Immature natural killer cell (primary cell): ENCODE data around the gene FREM1. TPM values are rescaled to one million over a fixed set of nuclear protein-coding genes. Genes with fewer than 3 reads are reported as not detected.

Experiments
- DNase-seq, 3 donors: peaks; one replicate each; pipeline ENCODE4 v3.0.0; 2022; ENCODE audit warnings: mixed read lengths in 1 of 3
- H3K27ac Mint-ChIP-seq, 6 donors: one replicate each; pipeline ENCODE4 v1.8.0; 2020; ENCODE audit warnings: mixed read lengths in 6 of 6, mild to moderate bottlenecking in 5 of 6, inconsistent platforms in 4 of 6, moderate library complexity in 3 of 6
- H3K27me3 Mint-ChIP-seq, 3 donors: one replicate each; pipeline ENCODE4 v1.8.0; 2020 to 2021; ENCODE audit warnings: low read depth in 3 of 3, mild to moderate bottlenecking in 3 of 3, mixed read lengths in 3 of 3, moderate library complexity in 3 of 3, inconsistent platforms in 1 of 3
- H3K36me3 Mint-ChIP-seq, 3 donors: one replicate each; pipeline ENCODE4 v1.8.0; 2020; ENCODE audit warnings: mixed read lengths in 3 of 3, inconsistent platforms in 2 of 3, mild to moderate bottlenecking in 2 of 3
- H3K4me1 Mint-ChIP-seq, 2 donors: one replicate each; pipeline ENCODE4 v1.8.0; 2020; ENCODE audit warnings: inconsistent platforms in 2 of 2, mild to moderate bottlenecking in 2 of 2, mixed read lengths in 2 of 2, moderate library complexity in 1 of 2
- H3K4me3 Mint-ChIP-seq, 5 donors: one replicate each; pipeline ENCODE4 v1.8.0; 2020; ENCODE audit warnings: mild to moderate bottlenecking in 5 of 5, mixed read lengths in 5 of 5, inconsistent platforms in 3 of 5, moderate library complexity in 3 of 5
- H3K9me3 Mint-ChIP-seq, 6 donors: one replicate each; pipeline ENCODE4 v1.8.0; 2020; ENCODE audit warnings: mild to moderate bottlenecking in 6 of 6, mixed read lengths in 6 of 6, inconsistent platforms in 4 of 6, moderate library complexity in 3 of 6
- polyA plus RNA-seq, 3 donors: library from polyadenylated mRNA; unstranded; fragments of 300-500 nt; fragmentation: Illumina TruSeq; gene quantifications; one replicate each; pipeline ENCODE4 v1.2.3, GENCODE V29; 2021

FREM1 gene
- polyA plus RNA-seq, 3 donors from 2014 or later = not detected

- no peaks in the 10 kb centered on the region for H3K4me1 Mint-ChIP-seq
- H3K36me3 Mint-ChIP-seq = no peaks in the 10 kb centered on the region
- peaks cover 0 to 3% (median 0%) of the 10 kb centered on the region in 6 donors for H3K9me3 Mint-ChIP-seq
- no peak overlapping the region for H3K4me3 Mint-ChIP-seq
- H3K27me3 Mint-ChIP-seq = peaks cover 2 to 7% (median 3%) of the 10 kb centered on the region in 3 donors
- H3K27ac Mint-ChIP-seq = no peak overlapping the region
- no peak for DNase-seq
Observed at GRCh38 chr9:14778565-14778964, 131.7 kb downstream of the FREM1 start.

GRCh38 chr9:14775917-14776316 lies 134.3 kb downstream of the FREM1 start:
- peaks cover 0 to 3% (median 0%) of the 10 kb centered on the region in 6 donors for H3K9me3 Mint-ChIP-seq
- no peak overlapping the region for H3K4me3 Mint-ChIP-seq
- DNase-seq = no peak
- peaks cover 2 to 7% (median 3%) of the 10 kb centered on the region in 3 donors for H3K27me3 Mint-ChIP-seq
- no peaks in the 10 kb centered on the region for H3K4me1 Mint-ChIP-seq
- H3K36me3 Mint-ChIP-seq = no peaks in the 10 kb centered on the region
- no peak overlapping the region for H3K27ac Mint-ChIP-seq

GRCh38 chr9:14770592-14770991 lies 139.6 kb downstream of the FREM1 start:
- H3K27me3 Mint-ChIP-seq = peaks cover 0 to 4% (median 3%) of the 10 kb centered on the region in 3 donors
- H3K4me3 Mint-ChIP-seq = no peak overlapping the region
- H3K9me3 Mint-ChIP-seq = no peaks in the 10 kb centered on the region
- H3K27ac Mint-ChIP-seq = no peak overlapping the region
- H3K4me1 Mint-ChIP-seq = peaks cover 0 to 6% of the 10 kb centered on the region in 2 donors
- DNase-seq = no peak
- H3K36me3 Mint-ChIP-seq = no peaks in the 10 kb centered on the region

- H3K4me1 Mint-ChIP-seq = peaks cover 0 to 6% of the 10 kb centered on the region in 2 donors
- no peak overlapping the region for H3K27ac Mint-ChIP-seq
- H3K9me3 Mint-ChIP-seq = no peaks in the 10 kb centered on the region
- no peak overlapping the region for H3K4me3 Mint-ChIP-seq
- no peak for DNase-seq
- no peaks in the 10 kb centered on the region for H3K36me3 Mint-ChIP-seq
- peaks cover 0 to 3% (median 2%) of the 10 kb centered on the region in 3 donors for H3K27me3 Mint-ChIP-seq
Observed at GRCh38 chr9:14769230-14769571, 141.0 kb downstream of the FREM1 start.

- H3K9me3 Mint-ChIP-seq = peaks cover 0 to 2% (median 0%) of the 10 kb centered on the region in 6 donors
- DNase-seq = peak; percentile 10 to 31 (median 18)
- H3K36me3 Mint-ChIP-seq = no peaks in the 10 kb centered on the region
- peaks cover 0 to 3% (median 2%) of the 10 kb centered on the region in 3 donors for H3K27me3 Mint-ChIP-seq
- H3K4me1 Mint-ChIP-seq = peaks cover 0 to 6% of the 10 kb centered on the region in 2 donors
- H3K4me3 Mint-ChIP-seq = no peak overlapping the region
- no peak overlapping the region for H3K27ac Mint-ChIP-seq
Observed at GRCh38 chr9:14768405-14769229, 141.6 kb downstream of the FREM1 start.

GRCh38 chr9:14766299-14766698 lies 143.9 kb downstream of the FREM1 start:
- peaks cover 0 to 6% of the 10 kb centered on the region in 2 donors for H3K4me1 Mint-ChIP-seq
- H3K4me3 Mint-ChIP-seq = no peak overlapping the region
- H3K9me3 Mint-ChIP-seq = peaks cover 0 to 2% (median 0%) of the 10 kb centered on the region in 6 donors
- no peak overlapping the region for H3K27ac Mint-ChIP-seq
- H3K27me3 Mint-ChIP-seq = peaks cover 0 to 4% (median 3%) of the 10 kb centered on the region in 3 donors
- DNase-seq = no peak
- H3K36me3 Mint-ChIP-seq = no peaks in the 10 kb centered on the region

GRCh38 chr9:14761584-14761983 lies 148.6 kb downstream of the FREM1 start:
- Mint-ChIP-seq H3K9me3 (peaks cover 0 to 2% (median 0%) of the 10 kb centered on the region in 6 donors), H3K36me3 (no peaks in the 10 kb centered on the region), H3K27ac (no peak overlapping the region), H3K4me1 (no peaks in the 10 kb centered on the region), H3K27me3 (peaks cover 0 to 4% (median 2%) of the 10 kb centered on the region in 3 donors), H3K4me3 (no peak overlapping the region)
- DNase-seq = no peak

- H3K27me3 Mint-ChIP-seq = peaks cover 2 to 3% (median 2%) of the 10 kb centered on the region in 3 donors
- no peak for DNase-seq
- peaks cover 0 to 2% (median 0%) of the 10 kb centered on the region in 6 donors for H3K9me3 Mint-ChIP-seq
- H3K27ac Mint-ChIP-seq = no peak overlapping the region
- no peaks in the 10 kb centered on the region for H3K36me3 Mint-ChIP-seq
- no peaks in the 10 kb centered on the region for H3K4me1 Mint-ChIP-seq
- H3K4me3 Mint-ChIP-seq = no peak overlapping the region
Observed at GRCh38 chr9:14760060-14760459, 150.2 kb downstream of the FREM1 start.

GRCh38 chr9:14756291-14756690 lies 153.9 kb downstream of the FREM1 start:
- peaks cover 0 to 7% (median 2%) of the 10 kb centered on the region in 3 donors for H3K27me3 Mint-ChIP-seq
- H3K36me3 Mint-ChIP-seq = no peaks in the 10 kb centered on the region
- no peak overlapping the region for H3K27ac Mint-ChIP-seq
- H3K4me1 Mint-ChIP-seq = no peaks in the 10 kb centered on the region
- no peak overlapping the region for H3K4me3 Mint-ChIP-seq
- no peak for DNase-seq
- no peaks in the 10 kb centered on the region for H3K9me3 Mint-ChIP-seq

- H3K36me3 Mint-ChIP-seq = no peaks in the 10 kb centered on the region
- no peaks in the 10 kb centered on the region for H3K4me1 Mint-ChIP-seq
- no peak overlapping the region for H3K27ac Mint-ChIP-seq
- DNase-seq = no peak
- H3K27me3 Mint-ChIP-seq = peaks cover 0 to 17% (median 2%) of the 10 kb centered on the region in 3 donors
- no peak overlapping the region for H3K4me3 Mint-ChIP-seq
- peaks cover 0 to 2% (median 0%) of the 10 kb centered on the region in 6 donors for H3K9me3 Mint-ChIP-seq
Observed at GRCh38 chr9:14752871-14753270, 157.4 kb downstream of the FREM1 start.

GRCh38 chr9:14752271-14752670 lies 158.0 kb downstream of the FREM1 start:
- Mint-ChIP-seq H3K4me1 (no peaks in the 10 kb centered on the region), H3K27ac (no peak overlapping the region), H3K4me3 (no peak overlapping the region), H3K9me3 (peaks cover 0 to 2% (median 0%) of the 10 kb centered on the region in 6 donors), H3K36me3 (no peaks in the 10 kb centered on the region), H3K27me3 (peaks cover 0 to 19% (median 5%) of the 10 kb centered on the region in 3 donors)
- no peak for DNase-seq

- H3K27ac Mint-ChIP-seq = no peak overlapping the region
- no peak for DNase-seq
- no peaks in the 10 kb centered on the region for H3K4me1 Mint-ChIP-seq
- H3K9me3 Mint-ChIP-seq = peaks cover 0 to 2% (median 0%) of the 10 kb centered on the region in 6 donors
- H3K36me3 Mint-ChIP-seq = no peaks in the 10 kb centered on the region
- H3K27me3 Mint-ChIP-seq = peaks cover 0 to 21% (median 5%) of the 10 kb centered on the region in 3 donors
- H3K4me3 Mint-ChIP-seq = no peak overlapping the region
Observed at GRCh38 chr9:14750821-14751220, 159.4 kb downstream of the FREM1 start.

GRCh38 chr9:14749741-14750211 lies 160.5 kb downstream of the FREM1 start:
- H3K9me3 Mint-ChIP-seq = peaks cover 0 to 4% (median 2%) of the 10 kb centered on the region in 6 donors
- no peak for DNase-seq
- peaks cover 0 to 18% (median 5%) of the 10 kb centered on the region in 3 donors for H3K27me3 Mint-ChIP-seq

GRCh38 chr9:14748373-14748772 lies 161.9 kb downstream of the FREM1 start:
- Mint-ChIP-seq H3K36me3 (no peaks in the 10 kb centered on the region), H3K4me3 (no peak overlapping the region), H3K27me3 (peaks cover 0 to 14% (median 7%) of the 10 kb centered on the region in 3 donors), H3K27ac (no peak overlapping the region), H3K4me1 (no peaks in the 10 kb centered on the region), H3K9me3 (peaks cover 0 to 6% (median 4%) of the 10 kb centered on the region in 6 donors)
- no peak for DNase-seq

More at GRCh38 chr9:14749741-14750211, 160.5 kb downstream of the FREM1 start:
- no peak overlapping the region for H3K27ac Mint-ChIP-seq
- H3K36me3 Mint-ChIP-seq = no peaks in the 10 kb centered on the region
- H3K4me1 Mint-ChIP-seq = no peaks in the 10 kb centered on the region
- H3K4me3 Mint-ChIP-seq = no peak overlapping the region
